Activated naive CD4-positive, alpha-beta T cell treated with anti-CD3 and anti-CD28 coated beads for 36 hours (primary cell): ENCODE data around the gene FEM1C. TPM values are rescaled to one million over a fixed set of nuclear protein-coding genes. Genes with fewer than 3 reads are reported as not detected.
"Not testable (repeated sequence)": the region's sequence is repeated elsewhere in the genome, so short reads cannot be mapped to it uniquely, and the experiment has no call there.

Experiments used
- CTCF ChIA-PET: fragments of 350-600 bp; sonication (Branson Sonifier 250); formaldehyde crosslinking; loops from one replicate; lab custom pipeline; 2021; ENCODE audit warnings: antibody characterized with exemption; lab: Charles Lee
- DNase-seq: peaks from one replicate; pipeline ENCODE4 v3.0.0-alpha.2; 2020
- H3K27ac Mint-ChIP-seq: one replicate; pipeline ENCODE4 v1.8.0; 2021; ENCODE audit warnings: mild to moderate bottlenecking, mixed read lengths
- H3K27me3 Mint-ChIP-seq: one replicate; pipeline ENCODE4 v1.8.0; 2021; ENCODE audit warnings: low read depth, mixed read lengths
- H3K36me3 Mint-ChIP-seq: one replicate; pipeline ENCODE4 v1.8.0; 2021; ENCODE audit warnings: low read depth, mixed read lengths
- H3K4me1 Mint-ChIP-seq: one replicate; pipeline ENCODE4 v1.8.0; 2021; ENCODE audit warnings: low read depth, mixed read lengths
- H3K4me3 Mint-ChIP-seq: one replicate; pipeline ENCODE4 v1.8.0; 2021; ENCODE audit warnings: mild to moderate bottlenecking, moderate library complexity, mixed read lengths
- H3K9me3 Mint-ChIP-seq: one replicate; pipeline ENCODE4 v1.8.0; 2021; ENCODE audit warnings: mixed read lengths
- intact Hi-C: fragments of 100-400 bp; cut with micrococcal nuclease; formaldehyde crosslinking; loops from one replicate; pipeline ENCODE4 v1.15.1; 2023
- total RNA-seq, 2 experiments: library from RNA; stranded (reverse); gene quantifications; one replicate each; pipeline ENCODE4 v1.2.3, GENCODE V29; 2021

The FEM1C gene
- total RNA-seq, 2 experiments from 2014 or later = 9.7 to 10.0 TPM

GRCh38 chr5:115487168-115487567, 57.4 kb downstream of the FEM1C start:
- peaks cover 5% of the 10 kb centered on the region for H3K27me3 Mint-ChIP-seq
- no peaks in the 10 kb centered on the region for H3K9me3 Mint-ChIP-seq
- intact Hi-C loops = loop anchor here (1.0 to 10.0 kb wide), 4 partner anchors 27 to 358 kb away; partner anchors contain the start of genes AP3S1, ATG12 and FEM1C
- no peak overlapping the region for H3K27ac Mint-ChIP-seq
- DNase-seq = no peak
- peaks cover 44% of the 10 kb centered on the region for H3K4me1 Mint-ChIP-seq
- no peaks in the 10 kb centered on the region for H3K36me3 Mint-ChIP-seq
- no peak overlapping the region for H3K4me3 Mint-ChIP-seq
- CTCF ChIA-PET = interaction anchor here (1.0 to 1.2 kb wide), 2 partner anchors 56 to 177 kb away, joined by 3 to 4 read pairs; no protein-coding TSS in a partner anchor

- DNase-seq = no peak
- no peaks in the 10 kb centered on the region for H3K9me3 Mint-ChIP-seq
- H3K4me1 Mint-ChIP-seq = peaks cover 44% of the 10 kb centered on the region
- CTCF ChIA-PET = interaction anchor here (1.0 kb wide), 1 partner anchor 177 kb away, joined by 4 read pairs; no protein-coding TSS in a partner anchor
- no peak overlapping the region for H3K4me3 Mint-ChIP-seq
- H3K36me3 Mint-ChIP-seq = no peaks in the 10 kb centered on the region
- intact Hi-C loops = loop anchor here (1.0 to 10.0 kb wide), 4 partner anchors 26 to 358 kb away; partner anchors contain the start of genes AP3S1, ATG12 and FEM1C
- H3K27me3 Mint-ChIP-seq = peaks cover 5% of the 10 kb centered on the region
- H3K27ac Mint-ChIP-seq = no peak overlapping the region
Measured at GRCh38 chr5:115486728-115487127, 57.8 kb downstream of the FEM1C start.

GRCh38 chr5:115484368-115484767, 60.2 kb downstream of the FEM1C start:
- Mint-ChIP-seq H3K36me3 (no peaks in the 10 kb centered on the region), H3K4me3 (no peak overlapping the region), H3K27ac (no peak overlapping the region), H3K9me3 (no peaks in the 10 kb centered on the region), H3K4me1 (peaks cover 38% of the 10 kb centered on the region), H3K27me3 (peaks cover 20% of the 10 kb centered on the region)
- no peak for DNase-seq
- CTCF ChIA-PET = no interaction called here
- intact Hi-C loops = loop anchor here (10.0 kb wide), 1 partner anchor 360 kb away; the partner anchor contains the start of genes AP3S1 and ATG12

GRCh38 chr5:115480900-115481299, 63.7 kb downstream of the FEM1C start:
- Mint-ChIP-seq H3K27ac (no peak overlapping the region), H3K9me3 (no peaks in the 10 kb centered on the region), H3K4me1 (peaks cover 17% of the 10 kb centered on the region), H3K27me3 (peaks cover 35% of the 10 kb centered on the region), H3K36me3 (no peaks in the 10 kb centered on the region), H3K4me3 (no peak overlapping the region)
- intact Hi-C loops = loop anchor here (10.0 kb wide), 1 partner anchor 364 kb away; the partner anchor contains the start of genes AP3S1 and ATG12
- CTCF ChIA-PET = interaction anchor here (0.6 kb wide), 1 partner anchor 807 kb away, joined by 3 read pairs; no protein-coding TSS in a partner anchor
- no peak for DNase-seq

GRCh38 chr5:115480271-115480670, 64.3 kb downstream of the FEM1C start:
- Mint-ChIP-seq H3K27ac (no peak overlapping the region), H3K4me3 (no peak overlapping the region), H3K27me3 (peaks cover 38% of the 10 kb centered on the region), H3K36me3 (no peaks in the 10 kb centered on the region), H3K4me1 (peaks cover 16% of the 10 kb centered on the region), H3K9me3 (no peaks in the 10 kb centered on the region)
- CTCF ChIA-PET = interaction anchor here (0.6 kb wide), 1 partner anchor 808 kb away, joined by 3 read pairs; no protein-coding TSS in a partner anchor
- intact Hi-C loops = loop anchor here (10.0 kb wide), 1 partner anchor 365 kb away; the partner anchor contains the start of genes AP3S1 and ATG12
- no peak for DNase-seq

GRCh38 chr5:115479166-115479873, 65.3 kb downstream of the FEM1C start:
- H3K36me3 Mint-ChIP-seq = not testable (repeated sequence)

GRCh38 chr5:115478281-115478680, 66.3 kb downstream of the FEM1C start:
- DNase-seq = no peak
- Mint-ChIP-seq H3K27ac (no peak overlapping the region), H3K36me3 (no peaks in the 10 kb centered on the region), H3K4me3 (no peak overlapping the region), H3K27me3 (peaks cover 47% of the 10 kb centered on the region), H3K4me1 (peaks cover 5% of the 10 kb centered on the region), H3K9me3 (no peaks in the 10 kb centered on the region)
- CTCF ChIA-PET = interaction anchor here (0.5 to 1.7 kb wide), 3 partner anchors 98 to 369 kb away, joined by 3 to 4 read pairs (median 3); no protein-coding TSS in a partner anchor
- intact Hi-C loops = no loop called here

More at GRCh38 chr5:115479166-115479873, 65.3 kb downstream of the FEM1C start:
- peaks cover 41% of the 10 kb centered on the region for H3K27me3 Mint-ChIP-seq
- CTCF ChIA-PET, intact Hi-C loops, H3K4me3 Mint-ChIP-seq, H3K27ac Mint-ChIP-seq, DNase-seq, H3K9me3 Mint-ChIP-seq, H3K4me1 Mint-ChIP-seq: not testable (repeated sequence)

GRCh38 chr5:115477581-115477980, 67.0 kb downstream of the FEM1C start:
- Mint-ChIP-seq H3K27me3 (peaks cover 47% of the 10 kb centered on the region), H3K9me3 (no peaks in the 10 kb centered on the region), H3K4me3 (no peak overlapping the region), H3K27ac (no peak overlapping the region), H3K36me3 (no peaks in the 10 kb centered on the region), H3K4me1 (peaks cover 5% of the 10 kb centered on the region)
- DNase-seq = no peak
- CTCF ChIA-PET = interaction anchor here (0.5 to 1.7 kb wide), 2 partner anchors 99 to 369 kb away, joined by 3 read pairs; no protein-coding TSS in a partner anchor
- intact Hi-C loops = no loop called here

- Mint-ChIP-seq H3K9me3 (no peaks in the 10 kb centered on the region), H3K27ac (no peak overlapping the region), H3K4me1 (peaks cover 5% of the 10 kb centered on the region), H3K4me3 (no peak overlapping the region), H3K27me3 (peaks cover 46% of the 10 kb centered on the region), H3K36me3 (no peaks in the 10 kb centered on the region)
- CTCF ChIA-PET = interaction anchor here (0.6 kb wide), 1 partner anchor 47 kb away, joined by 3 read pairs; no protein-coding TSS in a partner anchor
- intact Hi-C loops = no loop called here
- no peak for DNase-seq
Measured at GRCh38 chr5:115475788-115476187, 68.8 kb downstream of the FEM1C start.

- CTCF ChIA-PET = interaction anchor here (1.0 kb wide), 1 partner anchor 12 kb away, joined by 3 read pairs; no protein-coding TSS in a partner anchor
- H3K4me1 Mint-ChIP-seq = no peaks in the 10 kb centered on the region
- DNase-seq = no peak
- H3K27ac Mint-ChIP-seq = no peak overlapping the region
- H3K9me3 Mint-ChIP-seq = no peaks in the 10 kb centered on the region
- H3K4me3 Mint-ChIP-seq = no peak overlapping the region
- H3K27me3 Mint-ChIP-seq = peaks cover 29% of the 10 kb centered on the region
- H3K36me3 Mint-ChIP-seq = no peaks in the 10 kb centered on the region
- intact Hi-C loops = no loop called here
Measured at GRCh38 chr5:115472271-115473025, 72.1 kb downstream of the FEM1C start.

GRCh38 chr5:115471345-115472063, 73.1 kb downstream of the FEM1C start:
- no peaks in the 10 kb centered on the region for H3K36me3 Mint-ChIP-seq
- H3K27me3 Mint-ChIP-seq = peaks cover 28% of the 10 kb centered on the region
- H3K9me3 Mint-ChIP-seq = no peaks in the 10 kb centered on the region
- no peak overlapping the region for H3K4me3 Mint-ChIP-seq
- intact Hi-C loops = no loop called here
- H3K27ac Mint-ChIP-seq = no peak overlapping the region
- no peaks in the 10 kb centered on the region for H3K4me1 Mint-ChIP-seq
- CTCF ChIA-PET = interaction anchor here (1.0 kb wide), 1 partner anchor 11 kb away, joined by 3 read pairs; no protein-coding TSS in a partner anchor
- no peak for DNase-seq
